HG03442 (cell line): ENCODE results near the gene ACKR1.
A peak's percentile ranks its signal among the peaks of the same experiment; 100 is the strongest.

Experiments used
- ATAC-seq: cut with Tn5 transposase; IDR thresholded peaks from one replicate; pipeline ENCODE4 v1.9.1; 2021; ENCODE audit warnings: mild to moderate bottlenecking, moderate library complexity; ENCODE audit not compliant: unreplicated experiment

Gene ACKR1

GRCh38 chr1:159204161-159205141, at the start of gene ACKR1:
ACKR1 (plus strand) TSS chr1:159204875; CDS start chr1:159204960, 85 bp downstream.
- no peak for ATAC-seq

GRCh38 chr1:159161001-159161718, 43.5 kb upstream of the ACKR1 start:
- peak; percentile 96 for ATAC-seq

GRCh38 chr1:159161719-159162026, 43.0 kb upstream of the ACKR1 start:
- no peak for ATAC-seq

GRCh38 chr1:159162516-159163265, 42.0 kb upstream of the ACKR1 start:
- no peak for ATAC-seq

- no peak for ATAC-seq
Measured at GRCh38 chr1:159163614-159164228, 41.0 kb upstream of the ACKR1 start.

- no peak for ATAC-seq
Measured at GRCh38 chr1:159168043-159168442, 36.6 kb upstream of the ACKR1 start.

GRCh38 chr1:159170639-159171038, 34.0 kb upstream of the ACKR1 start:
- ATAC-seq: no peak

GRCh38 chr1:159171254-159171687, 33.4 kb upstream of the ACKR1 start, which contains the start of gene CADM3:
CADM3 (plus strand) TSS chr1:159171615; CDS start chr1:159171766, 151 bp downstream.
- ATAC-seq: no peak

- no peak for ATAC-seq
Measured at GRCh38 chr1:159171688-159172501, 32.8 kb upstream of the ACKR1 start.

GRCh38 chr1:159172614-159173291, 31.9 kb upstream of the ACKR1 start:
- ATAC-seq: no peak

GRCh38 chr1:159173320-159173719, 31.4 kb upstream of the ACKR1 start:
- no peak for ATAC-seq

- ATAC-seq: no peak
Measured at GRCh38 chr1:159175571-159175970, 29.1 kb upstream of the ACKR1 start.

GRCh38 chr1:159177272-159177907, 27.3 kb upstream of the ACKR1 start:
- no peak for ATAC-seq

- ATAC-seq: no peak
Measured at GRCh38 chr1:159179906-159180305, 24.8 kb upstream of the ACKR1 start.

- no peak for ATAC-seq
Measured at GRCh38 chr1:159180516-159180915, 24.2 kb upstream of the ACKR1 start.

- no peak for ATAC-seq
Measured at GRCh38 chr1:159181328-159182024, 23.2 kb upstream of the ACKR1 start.

- ATAC-seq: no peak
Measured at GRCh38 chr1:159184201-159184600, 20.5 kb upstream of the ACKR1 start.

- no peak for ATAC-seq
Measured at GRCh38 chr1:159185121-159185520, 19.6 kb upstream of the ACKR1 start.
